Cardiac fibroblast (primary cell): ENCODE results near the gene ZNF410.
A peak's percentile ranks its signal among the peaks of the same experiment; 100 is the strongest.

Source experiments
- DNase-seq, 2 donors: peaks; one replicate each; pipeline versions ENCODE4 v3.0.0 to v3.0.0-alpha.2; 2010; ENCODE audit warnings: low read depth in 2 of 2
- H3K4me3 ChIP-seq, 2 donors: replicated peaks in 1 of 2; 1 replicate in 1 of 2; 2 replicates in 1 of 2; pipeline ENCODE4 v1.5.1; 2011; ENCODE audit warnings: low read depth in 2 of 2, low read length in 2 of 2, mild to moderate bottlenecking in 2 of 2, moderate library complexity in 1 of 2
- TF ChIP-seq, protein P1 (sequence below): IDR thresholded peaks from one replicate; pipeline ENCODE4 v1.5.1; 2011; ENCODE audit warnings: low read depth, mild to moderate bottlenecking, low read length, inconsistent platforms

ZNF410 gene

DNA sequence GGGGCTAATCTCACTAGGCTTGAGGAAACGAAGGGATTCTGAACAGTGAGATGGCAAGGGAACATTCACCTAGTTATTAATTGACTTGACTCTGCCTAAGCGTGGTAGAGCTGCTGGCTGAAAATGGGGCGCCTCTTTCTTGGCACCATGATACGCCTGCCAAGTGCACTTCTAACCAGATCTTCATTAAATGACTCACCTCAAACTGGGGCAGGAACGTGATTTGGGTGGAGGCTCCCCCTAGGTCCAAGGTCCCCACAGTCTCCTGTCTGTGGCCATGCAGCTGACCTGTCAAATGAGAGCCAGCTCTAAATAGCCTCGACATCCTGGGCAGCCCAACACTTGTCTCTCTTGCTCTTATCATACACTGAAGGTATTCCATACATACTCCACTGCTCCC, 89.5 kb downstream of the ZNF410 start:
- H3K4me3 ChIP-seq = no peak overlapping the region
- TF ChIP-seq, protein P1, sequence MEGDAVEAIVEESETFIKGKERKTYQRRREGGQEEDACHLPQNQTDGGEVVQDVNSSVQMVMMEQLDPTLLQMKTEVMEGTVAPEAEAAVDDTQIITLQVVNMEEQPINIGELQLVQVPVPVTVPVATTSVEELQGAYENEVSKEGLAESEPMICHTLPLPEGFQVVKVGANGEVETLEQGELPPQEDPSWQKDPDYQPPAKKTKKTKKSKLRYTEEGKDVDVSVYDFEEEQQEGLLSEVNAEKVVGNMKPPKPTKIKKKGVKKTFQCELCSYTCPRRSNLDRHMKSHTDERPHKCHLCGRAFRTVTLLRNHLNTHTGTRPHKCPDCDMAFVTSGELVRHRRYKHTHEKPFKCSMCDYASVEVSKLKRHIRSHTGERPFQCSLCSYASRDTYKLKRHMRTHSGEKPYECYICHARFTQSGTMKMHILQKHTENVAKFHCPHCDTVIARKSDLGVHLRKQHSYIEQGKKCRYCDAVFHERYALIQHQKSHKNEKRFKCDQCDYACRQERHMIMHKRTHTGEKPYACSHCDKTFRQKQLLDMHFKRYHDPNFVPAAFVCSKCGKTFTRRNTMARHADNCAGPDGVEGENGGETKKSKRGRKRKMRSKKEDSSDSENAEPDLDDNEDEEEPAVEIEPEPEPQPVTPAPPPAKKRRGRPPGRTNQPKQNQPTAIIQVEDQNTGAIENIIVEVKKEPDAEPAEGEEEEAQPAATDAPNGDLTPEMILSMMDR = no peak
- DNase-seq = no peak

DNA sequence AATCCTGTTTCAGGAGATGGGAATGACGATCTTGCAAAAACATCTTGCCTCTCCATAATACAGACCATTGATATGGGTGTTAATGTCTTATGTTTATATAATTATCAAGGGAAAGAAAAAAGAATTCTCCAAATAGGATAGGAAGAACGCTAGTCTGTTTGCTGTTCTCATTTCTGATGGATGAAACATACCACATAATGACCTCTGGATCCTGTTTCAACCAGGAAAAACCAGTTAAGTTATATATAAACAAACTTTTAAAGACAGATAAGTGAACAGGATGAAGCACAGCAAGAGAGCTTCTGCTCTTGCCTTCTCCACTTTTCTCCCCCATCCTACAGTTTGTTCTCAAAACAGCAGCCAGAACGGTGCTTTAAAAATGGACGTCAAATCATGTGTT, 91.2 kb downstream of the ZNF410 start:
- TF ChIP-seq, protein P1 = no peak
- peak in 1 of 2 donors; percentile 17 for DNase-seq

More for the DNA sequence above, 91.2 kb downstream of the ZNF410 start:
- no peak overlapping the region for H3K4me3 ChIP-seq
